ENCODE results near the gene SKA1. TPM values are rescaled to one million over a fixed set of nuclear protein-coding genes. Genes with fewer than 3 reads are reported as not detected.
"Not testable (repeated sequence)": the region's sequence is repeated elsewhere in the genome, so short reads cannot be mapped to it uniquely, and the experiment has no call there.

SKA1 gene
- total and polyA plus RNA-seq, 5 donors from 2014 or later: 0.10 to 2.2 (median 0.88) TPM

- H3K27me3 Mint-ChIP-seq; H3K36me3 Mint-ChIP-seq; H3K27ac Mint-ChIP-seq; ATAC-seq (ENCODE audit: low read depth in 2 of 2); H3K36me3 ChIP-seq (ENCODE audit: control insufficient read depth, insufficient read depth, low read length); H3K27ac ChIP-seq (ENCODE audit: insufficient read depth, low read length, poor library complexity, severe bottlenecking); H3K4me3 ChIP-seq (ENCODE audit: low read depth, low read length); H3K27me3 ChIP-seq (ENCODE audit: control insufficient read depth, insufficient read depth, low read length); H3K9me3 ChIP-seq (ENCODE audit: control insufficient read depth in 2 of 2, low read length in 2 of 2); DNase-seq; H3K4me1 ChIP-seq (ENCODE audit: control insufficient read depth, insufficient read depth, low read length, poor library complexity, severe bottlenecking); H3K9me3 Mint-ChIP-seq; H3K4me3 Mint-ChIP-seq; H3K4me1 Mint-ChIP-seq: not testable (repeated sequence)
Observed at GRCh38 chr18:50436742-50437141, 61.9 kb downstream of the SKA1 start.

- DNase-seq (no peak), ATAC-seq (ENCODE audit: low read depth in 2 of 2) (no peak)
- H3K4me1 ChIP-seq (ENCODE audit: control insufficient read depth, insufficient read depth, low read length, poor library complexity, severe bottlenecking): no peaks in the 10 kb centered on the region
- H3K27me3 Mint-ChIP-seq: peaks cover 6% of the 10 kb centered on the region
- H3K4me3 ChIP-seq (ENCODE audit: low read depth, low read length): no peak overlapping the region
- peaks cover 0 to 4% (median 0%) of the 10 kb centered on the region in 7 donors for H3K9me3 Mint-ChIP-seq
- no peaks in the 10 kb centered on the region for H3K36me3 Mint-ChIP-seq
- H3K27ac Mint-ChIP-seq: no peak overlapping the region
- no peak overlapping the region for H3K4me3 Mint-ChIP-seq
- H3K4me1 Mint-ChIP-seq: no peaks in the 10 kb centered on the region
- peaks cover 0 to 4% of the 10 kb centered on the region in 2 experiments for H3K9me3 ChIP-seq (ENCODE audit: control insufficient read depth in 2 of 2, low read length in 2 of 2)
- H3K36me3 ChIP-seq (ENCODE audit: control insufficient read depth, insufficient read depth, low read length): no peaks in the 10 kb centered on the region
- peaks cover 5% of the 10 kb centered on the region for H3K27me3 ChIP-seq (ENCODE audit: control insufficient read depth, insufficient read depth, low read length)
- H3K27ac ChIP-seq (ENCODE audit: insufficient read depth, low read length, poor library complexity, severe bottlenecking): no peak overlapping the region
Observed at GRCh38 chr18:50439460-50440015, 64.7 kb downstream of the SKA1 start.

DNA sequence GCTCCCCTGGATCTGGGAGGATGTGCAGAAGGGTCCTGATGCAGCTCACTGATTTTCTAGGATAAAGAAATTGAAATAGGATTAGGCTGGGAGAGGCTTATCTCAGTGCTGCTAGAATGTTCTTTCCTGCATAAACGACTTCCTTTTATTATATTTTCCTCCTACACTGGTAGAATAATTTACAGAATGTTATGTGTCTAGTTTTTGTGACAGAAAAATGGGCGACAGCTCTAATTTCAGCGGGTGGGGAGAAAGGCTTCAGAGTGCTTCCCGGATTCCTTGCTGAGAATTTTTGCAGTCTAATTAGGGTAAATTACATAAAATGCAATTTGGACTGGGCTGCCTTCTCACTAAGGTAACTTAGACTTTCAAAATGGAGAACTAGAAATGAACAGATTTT lies 66.2 kb downstream of the SKA1 start:
- Mint-ChIP-seq H3K36me3 (no peaks in the 10 kb centered on the region), H3K27ac (no peak overlapping the region), H3K27me3 (peaks cover 4% of the 10 kb centered on the region), H3K9me3 (peaks cover 0 to 8% (median 5%) of the 10 kb centered on the region in 7 donors), H3K4me3 (no peak overlapping the region), H3K4me1 (no peaks in the 10 kb centered on the region)
- Histone ChIP-seq H3K36me3 (ENCODE audit: control insufficient read depth, insufficient read depth, low read length) (no peaks in the 10 kb centered on the region), H3K27ac (ENCODE audit: insufficient read depth, low read length, poor library complexity, severe bottlenecking) (no peak overlapping the region), H3K9me3 (ENCODE audit: control insufficient read depth in 2 of 2, low read length in 2 of 2) (peaks cover 0 to 5% of the 10 kb centered on the region in 2 experiments), H3K4me1 (ENCODE audit: control insufficient read depth, insufficient read depth, low read length, poor library complexity, severe bottlenecking) (no peaks in the 10 kb centered on the region), H3K27me3 (ENCODE audit: control insufficient read depth, insufficient read depth, low read length) (peaks cover 5% of the 10 kb centered on the region), H3K4me3 (ENCODE audit: low read depth, low read length) (no peak overlapping the region)
- ATAC-seq (ENCODE audit: low read depth in 2 of 2) (no peak), DNase-seq (no peak)

GRCh38 chr18:50441501-50441900 lies 66.7 kb downstream of the SKA1 start:
- no peak overlapping the region for H3K27ac ChIP-seq (ENCODE audit: insufficient read depth, low read length, poor library complexity, severe bottlenecking)
- no peaks in the 10 kb centered on the region for H3K36me3 ChIP-seq (ENCODE audit: control insufficient read depth, insufficient read depth, low read length)
- Mint-ChIP-seq H3K9me3 (peaks cover 0 to 8% (median 5%) of the 10 kb centered on the region in 7 donors), H3K36me3 (no peaks in the 10 kb centered on the region), H3K4me1 (no peaks in the 10 kb centered on the region), H3K4me3 (no peak overlapping the region), H3K27ac (no peak overlapping the region), H3K27me3 (peaks cover 4% of the 10 kb centered on the region)
- H3K4me3 ChIP-seq (ENCODE audit: low read depth, low read length): no peak overlapping the region
- H3K27me3 ChIP-seq (ENCODE audit: control insufficient read depth, insufficient read depth, low read length): peaks cover 5% of the 10 kb centered on the region
- H3K9me3 ChIP-seq (ENCODE audit: control insufficient read depth in 2 of 2, low read length in 2 of 2): peaks cover 0 to 5% of the 10 kb centered on the region in 2 experiments
- no peak for DNase-seq
- H3K4me1 ChIP-seq (ENCODE audit: control insufficient read depth, insufficient read depth, low read length, poor library complexity, severe bottlenecking): no peaks in the 10 kb centered on the region
- ATAC-seq (ENCODE audit: low read depth in 2 of 2): no peak

Other genes starting within 250 kb of the SKA1 start
- not detected for gene MYO5B, start 179.9 kb upstream of the SKA1 start, total RNA-seq
- under 1 TPM in 2 of 4 donors, not detected in 2; 0.02 to 0.03 TPM for gene MYO5B, start 179.9 kb upstream of the SKA1 start, polyA plus RNA-seq
- 0.35 TPM for gene CFAP53, start 108.6 kb upstream of the SKA1 start, total RNA-seq
- gene CFAP53, start 108.6 kb upstream of the SKA1 start, polyA plus RNA-seq: under 1 TPM in 1 of 4 donors, not detected in 3; 0.27 TPM
- gene MBD1, start 93.5 kb upstream of the SKA1 start, total RNA-seq: 94.4 TPM
- gene MBD1, start 93.5 kb upstream of the SKA1 start, polyA plus RNA-seq: 10 to 100 TPM; 25.2 to 28.8 (median 28.1) TPM
- gene CXXC1, start 87.4 kb upstream of the SKA1 start, total RNA-seq: 141 TPM
- 10 to 100 TPM; 52.9 to 67.9 (median 62.8) TPM for gene CXXC1, start 87.4 kb upstream of the SKA1 start, polyA plus RNA-seq
- not detected for gene MAPK4, start 185.0 kb downstream of the SKA1 start, total RNA-seq
- not detected for gene MAPK4, start 185.0 kb downstream of the SKA1 start, polyA plus RNA-seq